HepG2 (cell line): Measurements from ENCODE around the gene ZNF10. TPM values are rescaled to one million over a fixed set of nuclear protein-coding genes. Genes with fewer than 3 reads are reported as not detected.
A peak's percentile ranks its signal among the peaks of the same experiment; 100 is the strongest.

Experiments used
- ATF7-NPFF ChIP-seq: sonication (generic); formaldehyde crosslinking; IDR thresholded peaks from 2 replicates; pipeline ENCODE4 v1.8.1; 2023; ENCODE audit warnings: mild to moderate bottlenecking, low read depth, missing genetic modification reagents, moderate library complexity
- GATAD2A ChIP-seq: IDR thresholded peaks from 2 replicates; pipeline ENCODE4 v1.6.1; 2016
- KLF16 ChIP-seq, 2 experiments: sonication (generic) in 1 of 2; formaldehyde crosslinking in 1 of 2; IDR thresholded peaks; 2 replicates each; pipeline versions ENCODE4 v1.6.1 to v1.8.0; 2016 to 2023; ENCODE audit warnings: missing genetic modification reagents in 2 of 2, missing compliant biosample characterization in 1 of 2
- NONO ChIP-seq, 2 experiments: fragments of 450-650 bp in 1 of 2; sonication (generic) in 1 of 2; formaldehyde crosslinking in 1 of 2; IDR thresholded peaks in 1 of 2; conservative IDR thresholded peaks in 1 of 2; 2 replicates each; pipeline versions ENCODE4 v1.6.1 to v1.8.0; 2017 to 2022; ENCODE audit warnings: mild to moderate bottlenecking in 1 of 2, missing genetic modification reagents in 1 of 2, moderate library complexity in 1 of 2
- PHF21A ChIP-seq: sonication (generic); formaldehyde crosslinking; IDR thresholded peaks from 2 replicates; pipeline ENCODE4 v1.5.0; 2020; ENCODE audit warnings: mild to moderate bottlenecking, missing genetic modification reagents
- PRPF4 ChIP-seq: fragments of 200-400 bp; formaldehyde crosslinking; IDR thresholded peaks from 2 replicates; pipeline ENCODE4 v1.6.1; 2016; ENCODE audit warnings: low read length, low read depth; ENCODE audit not compliant: poor library complexity, severe bottlenecking
- ZNF230 ChIP-seq: sonication (generic); formaldehyde crosslinking; IDR thresholded peaks from 2 replicates; pipeline ENCODE4 v1.4.0; 2020; ENCODE audit warnings: mild to moderate bottlenecking, missing genetic modification reagents
- ZNF251 ChIP-seq: sonication (generic); formaldehyde crosslinking; IDR thresholded peaks from 2 replicates; pipeline ENCODE4 v1.9.0; 2021; ENCODE audit warnings: mild to moderate bottlenecking, missing genetic modification reagents
- ZNF713 ChIP-seq: sonication (generic); formaldehyde crosslinking; IDR thresholded peaks from 2 replicates; pipeline ENCODE4 v1.4.0; 2020; ENCODE audit warnings: mild to moderate bottlenecking, missing genetic modification reagents
- ZNF746 ChIP-seq: sonication (generic); formaldehyde crosslinking; IDR thresholded peaks from 2 replicates; pipeline ENCODE4 v1.8.0; 2022; ENCODE audit warnings: mild to moderate bottlenecking, missing genetic modification reagents
- ZNF841 ChIP-seq: sonication (generic); formaldehyde crosslinking; IDR thresholded peaks from 2 replicates; pipeline ENCODE4 v1.8.1; 2023; ENCODE audit warnings: missing genetic modification reagents, borderline replicate concordance
- ZZZ3 ChIP-seq: sonication (generic); formaldehyde crosslinking; IDR thresholded peaks from 2 replicates; pipeline ENCODE4 v1.4.0; 2020; ENCODE audit warnings: missing genetic modification reagents, mild to moderate bottlenecking, borderline replicate concordance
- polyA plus RNA-seq, 8 experiments: library from polyadenylated mRNA; depleted of rRNA in 3 of 8; stranded (reverse) in 7 of 8; unstranded in 1 of 8; fragments of >200 nt; fragmentation: Illumina TruSeq in 4 of 8; extraction: Trizol in 4 of 8; gene quantifications; 2 replicates each; pipeline versions ENCODE4 v1.2.1 to v1.2.3, GENCODE V29; 2011 to 2016; ENCODE audit warnings: low read depth in 4 of 8, missing spikeins in 1 of 8, mixed read lengths in 1 of 8; ENCODE audit not compliant: insufficient read depth in 1 of 8
- total RNA-seq, 5 experiments: library from RNA; depleted of rRNA; stranded (reverse); fragments of >200 nt; fragmentation: Illumina TruSeq; extraction: Trizol; gene quantifications; 2 replicates each; pipeline ENCODE4 v1.2.3, GENCODE V29; 2016; ENCODE audit warnings: low read depth in 1 of 5
- TF ChIP-seq, protein P1 (sequence below): sonication (generic); formaldehyde crosslinking; conservative IDR thresholded peaks from 2 replicates; pipeline ENCODE4 v1.4.0; 2020; ENCODE audit warnings: missing genetic modification reagents
- TF ChIP-seq, protein P2 (sequence below): sonication (generic); formaldehyde crosslinking; conservative IDR thresholded peaks from 2 replicates; pipeline ENCODE4 v1.4.0; 2020; ENCODE audit warnings: mild to moderate bottlenecking, missing genetic modification reagents, moderate library complexity
- TF ChIP-seq, protein P3 (sequence below), 2 experiments: sonication (generic) in 1 of 2; formaldehyde crosslinking in 1 of 2; IDR thresholded peaks; 2 replicates each; pipeline versions ENCODE4 v1.5.1 to v1.6.1; 2011 to 2020; ENCODE audit warnings: borderline replicate concordance in 1 of 2, low read depth in 1 of 2, low read length in 1 of 2, mild to moderate bottlenecking in 1 of 2, missing genetic modification reagents in 1 of 2, moderate library complexity in 1 of 2
- TF ChIP-seq, protein P4 (sequence below): sonication (generic); formaldehyde crosslinking; IDR thresholded peaks from 2 replicates; pipeline ENCODE4 v1.4.0; 2020; ENCODE audit warnings: mild to moderate bottlenecking, missing genetic modification reagents
- TF ChIP-seq, protein P5 (sequence below): IDR thresholded peaks from 2 replicates; pipeline ENCODE4 v1.6.1; 2016

The ZNF10 gene
- total and polyA plus RNA-seq, 2 of the 13 experiments (the other 11 are each of a cell fraction or from before 2014, with no cell fraction given): 2.9 to 6.5 TPM

DNA sequence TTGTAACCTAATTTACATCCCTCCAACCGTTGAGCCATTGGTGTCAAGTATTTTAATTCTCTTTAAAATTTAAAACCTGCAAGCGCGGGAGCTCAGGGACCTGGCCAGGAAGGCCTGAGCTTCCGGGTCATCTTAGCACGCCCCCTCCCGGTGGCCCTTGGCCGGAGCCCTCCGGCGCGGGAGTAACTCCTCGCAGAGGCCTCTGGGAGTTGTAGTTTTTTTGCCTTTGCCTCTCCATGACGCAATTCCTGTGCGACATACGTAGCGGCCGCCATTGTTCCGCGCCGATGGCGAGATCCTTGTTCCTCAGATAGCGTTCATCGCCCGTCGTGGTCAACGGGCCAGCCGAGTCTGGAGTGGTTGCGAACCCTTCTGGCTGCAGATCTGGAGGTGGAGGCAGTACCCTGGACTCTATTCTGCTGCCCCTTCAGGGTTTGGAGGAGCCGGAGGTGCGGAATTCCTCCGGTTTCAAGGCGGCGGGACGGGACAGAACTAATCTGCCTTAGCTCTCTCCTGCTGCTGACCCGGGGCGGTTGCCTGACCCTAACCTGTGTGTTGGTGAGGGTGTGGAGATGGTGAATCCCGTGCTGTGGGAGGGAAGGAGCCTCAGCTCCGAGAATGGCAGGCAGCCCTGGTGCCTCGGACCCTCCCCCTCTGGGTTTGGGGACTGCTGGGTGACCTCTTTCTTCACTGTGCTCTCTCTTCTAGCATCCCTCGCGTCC, 51.0 kb downstream of the ZNF10 start, which contains the start of gene ZNF268 (continued):
- TF ChIP-seq ZNF230 (0 out of 2 replicates have a peak, but pooled peaks have one; percentile 55), NONO (IDR thresholded peaks at IDR 0.05) (no peak), NONO (CRISPR knock-in tag; conservative IDR thresholded peaks at IDR 0.05) (peak; percentile 74; the same call in 1 of the 2 replicates), ATF7-NPFF (CRISPR knock-in tag) (no peak), ZNF251 (CRISPR knock-in tag) (no peak), PRPF4 (no peak), ZNF841 (CRISPR knock-in tag) (no peak), KLF16 (CRISPR knock-in tag; IDR thresholded peaks at IDR 0.05) (peak in 1 of 2 experiments; percentile 89; a peak in 2 of 4 replicates), ZZZ3 (CRISPR knock-in tag) (peak; percentile 49; the same call in 1 of the 2 replicates), ZNF746 (CRISPR knock-in tag) (no peak), PHF21A (CRISPR knock-in tag) (no peak), ZNF713 (no peak), GATAD2A (peak; percentile 69)
- TF ChIP-seq, protein P1, sequence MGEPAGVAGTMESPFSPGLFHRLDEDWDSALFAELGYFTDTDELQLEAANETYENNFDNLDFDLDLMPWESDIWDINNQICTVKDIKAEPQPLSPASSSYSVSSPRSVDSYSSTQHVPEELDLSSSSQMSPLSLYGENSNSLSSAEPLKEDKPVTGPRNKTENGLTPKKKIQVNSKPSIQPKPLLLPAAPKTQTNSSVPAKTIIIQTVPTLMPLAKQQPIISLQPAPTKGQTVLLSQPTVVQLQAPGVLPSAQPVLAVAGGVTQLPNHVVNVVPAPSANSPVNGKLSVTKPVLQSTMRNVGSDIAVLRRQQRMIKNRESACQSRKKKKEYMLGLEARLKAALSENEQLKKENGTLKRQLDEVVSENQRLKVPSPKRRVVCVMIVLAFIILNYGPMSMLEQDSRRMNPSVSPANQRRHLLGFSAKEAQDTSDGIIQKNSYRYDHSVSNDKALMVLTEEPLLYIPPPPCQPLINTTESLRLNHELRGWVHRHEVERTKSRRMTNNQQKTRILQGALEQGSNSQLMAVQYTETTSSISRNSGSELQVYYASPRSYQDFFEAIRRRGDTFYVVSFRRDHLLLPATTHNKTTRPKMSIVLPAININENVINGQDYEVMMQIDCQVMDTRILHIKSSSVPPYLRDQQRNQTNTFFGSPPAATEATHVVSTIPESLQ: no peak
- TF ChIP-seq, protein P2, sequence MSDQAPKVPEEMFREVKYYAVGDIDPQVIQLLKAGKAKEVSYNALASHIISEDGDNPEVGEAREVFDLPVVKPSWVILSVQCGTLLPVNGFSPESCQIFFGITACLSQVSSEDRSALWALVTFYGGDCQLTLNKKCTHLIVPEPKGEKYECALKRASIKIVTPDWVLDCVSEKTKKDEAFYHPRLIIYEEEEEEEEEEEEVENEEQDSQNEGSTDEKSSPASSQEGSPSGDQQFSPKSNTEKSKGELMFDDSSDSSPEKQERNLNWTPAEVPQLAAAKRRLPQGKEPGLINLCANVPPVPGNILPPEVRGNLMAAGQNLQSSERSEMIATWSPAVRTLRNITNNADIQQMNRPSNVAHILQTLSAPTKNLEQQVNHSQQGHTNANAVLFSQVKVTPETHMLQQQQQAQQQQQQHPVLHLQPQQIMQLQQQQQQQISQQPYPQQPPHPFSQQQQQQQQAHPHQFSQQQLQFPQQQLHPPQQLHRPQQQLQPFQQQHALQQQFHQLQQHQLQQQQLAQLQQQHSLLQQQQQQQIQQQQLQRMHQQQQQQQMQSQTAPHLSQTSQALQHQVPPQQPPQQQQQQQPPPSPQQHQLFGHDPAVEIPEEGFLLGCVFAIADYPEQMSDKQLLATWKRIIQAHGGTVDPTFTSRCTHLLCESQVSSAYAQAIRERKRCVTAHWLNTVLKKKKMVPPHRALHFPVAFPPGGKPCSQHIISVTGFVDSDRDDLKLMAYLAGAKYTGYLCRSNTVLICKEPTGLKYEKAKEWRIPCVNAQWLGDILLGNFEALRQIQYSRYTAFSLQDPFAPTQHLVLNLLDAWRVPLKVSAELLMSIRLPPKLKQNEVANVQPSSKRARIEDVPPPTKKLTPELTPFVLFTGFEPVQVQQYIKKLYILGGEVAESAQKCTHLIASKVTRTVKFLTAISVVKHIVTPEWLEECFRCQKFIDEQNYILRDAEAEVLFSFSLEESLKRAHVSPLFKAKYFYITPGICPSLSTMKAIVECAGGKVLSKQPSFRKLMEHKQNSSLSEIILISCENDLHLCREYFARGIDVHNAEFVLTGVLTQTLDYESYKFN (CRISPR knock-in tag): 0 out of 2 replicates have a peak, but pooled peaks have one; percentile 17
- TF ChIP-seq, protein P3, sequence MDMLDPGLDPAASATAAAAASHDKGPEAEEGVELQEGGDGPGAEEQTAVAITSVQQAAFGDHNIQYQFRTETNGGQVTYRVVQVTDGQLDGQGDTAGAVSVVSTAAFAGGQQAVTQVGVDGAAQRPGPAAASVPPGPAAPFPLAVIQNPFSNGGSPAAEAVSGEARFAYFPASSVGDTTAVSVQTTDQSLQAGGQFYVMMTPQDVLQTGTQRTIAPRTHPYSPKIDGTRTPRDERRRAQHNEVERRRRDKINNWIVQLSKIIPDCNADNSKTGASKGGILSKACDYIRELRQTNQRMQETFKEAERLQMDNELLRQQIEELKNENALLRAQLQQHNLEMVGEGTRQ (IDR thresholded peaks at IDR 0.05; ENCODE audit: low read depth, low read length): no peak
- TF ChIP-seq, protein P3 (CRISPR knock-in tag; IDR thresholded peaks at IDR 0.05; ENCODE audit: borderline replicate concordance): no peak
- TF ChIP-seq, protein P4, sequence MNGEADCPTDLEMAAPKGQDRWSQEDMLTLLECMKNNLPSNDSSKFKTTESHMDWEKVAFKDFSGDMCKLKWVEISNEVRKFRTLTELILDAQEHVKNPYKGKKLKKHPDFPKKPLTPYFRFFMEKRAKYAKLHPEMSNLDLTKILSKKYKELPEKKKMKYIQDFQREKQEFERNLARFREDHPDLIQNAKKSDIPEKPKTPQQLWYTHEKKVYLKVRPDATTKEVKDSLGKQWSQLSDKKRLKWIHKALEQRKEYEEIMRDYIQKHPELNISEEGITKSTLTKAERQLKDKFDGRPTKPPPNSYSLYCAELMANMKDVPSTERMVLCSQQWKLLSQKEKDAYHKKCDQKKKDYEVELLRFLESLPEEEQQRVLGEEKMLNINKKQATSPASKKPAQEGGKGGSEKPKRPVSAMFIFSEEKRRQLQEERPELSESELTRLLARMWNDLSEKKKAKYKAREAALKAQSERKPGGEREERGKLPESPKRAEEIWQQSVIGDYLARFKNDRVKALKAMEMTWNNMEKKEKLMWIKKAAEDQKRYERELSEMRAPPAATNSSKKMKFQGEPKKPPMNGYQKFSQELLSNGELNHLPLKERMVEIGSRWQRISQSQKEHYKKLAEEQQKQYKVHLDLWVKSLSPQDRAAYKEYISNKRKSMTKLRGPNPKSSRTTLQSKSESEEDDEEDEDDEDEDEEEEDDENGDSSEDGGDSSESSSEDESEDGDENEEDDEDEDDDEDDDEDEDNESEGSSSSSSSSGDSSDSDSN (CRISPR knock-in tag): no peak
- TF ChIP-seq, protein P5, sequence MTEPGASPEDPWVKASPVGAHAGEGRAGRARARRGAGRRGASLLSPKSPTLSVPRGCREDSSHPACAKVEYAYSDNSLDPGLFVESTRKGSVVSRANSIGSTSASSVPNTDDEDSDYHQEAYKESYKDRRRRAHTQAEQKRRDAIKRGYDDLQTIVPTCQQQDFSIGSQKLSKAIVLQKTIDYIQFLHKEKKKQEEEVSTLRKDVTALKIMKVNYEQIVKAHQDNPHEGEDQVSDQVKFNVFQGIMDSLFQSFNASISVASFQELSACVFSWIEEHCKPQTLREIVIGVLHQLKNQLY (CRISPR knock-in tag): 0 out of 2 replicates have a peak, but pooled peaks have one; percentile 17
